Astrocyte (in vitro differentiated cells and primary cell): ENCODE measurements around the gene USP49.

Source experiments
- CTCF ChIP-seq: IDR thresholded peaks from 2 replicates; pipeline ENCODE4 v1.5.1; 2011; ENCODE audit warnings: low read depth, mild to moderate bottlenecking, inconsistent platforms, low read length, moderate library complexity; ENCODE audit not compliant: insufficient read depth
- EZH2 ChIP-seq: IDR thresholded peaks from 2 replicates; pipeline ENCODE4 v1.6.1; 2012; ENCODE audit warnings: mild to moderate bottlenecking, low read length, inconsistent platforms; ENCODE audit not compliant: insufficient read depth

- no peak for TF ChIP-seq CTCF
- no peak for TF ChIP-seq EZH2
Measured at GRCh38 chr6:41783106-41783780, 111.9 kb downstream of the USP49 start.
